Measurements from ENCODE around the gene IL17RD. TPM values are rescaled to one million over a fixed set of nuclear protein-coding genes. Genes with fewer than 3 reads are reported as not detected.

IL17RD gene
- polyA plus RNA-seq, 1 of the 3 experiments (the other 2 are of a cell fraction): 2.4 TPM

DNA sequence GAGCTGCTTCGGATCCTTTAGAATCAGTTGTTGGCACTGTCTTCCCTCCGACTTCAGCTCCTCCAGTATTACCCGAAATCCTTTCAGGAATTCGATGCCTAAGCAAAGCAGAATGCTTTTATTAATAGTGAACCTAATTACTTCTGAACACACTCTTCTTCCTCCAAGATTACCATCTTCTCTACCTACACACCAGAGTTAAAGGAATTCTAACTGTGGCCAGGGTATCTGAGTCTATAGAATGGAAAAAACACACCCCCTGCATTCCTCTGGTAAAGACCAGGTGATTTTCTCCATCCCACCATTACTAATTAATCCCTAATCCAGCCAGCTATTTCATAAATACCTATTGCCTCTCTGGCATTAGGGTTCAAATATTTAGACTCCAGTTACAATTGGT is 54.9 kb downstream of the IL17RD start:
- no peaks in the 10 kb centered on the region for H4K20me1 ChIP-seq (ENCODE audit: insufficient read depth)
- H2AFZ ChIP-seq (ENCODE audit: low read depth): no peak overlapping the region
- H3K4me2 ChIP-seq: no peak overlapping the region
- H3K36me3 ChIP-seq (replicated peaks in 1 of 2; ENCODE audit: control insufficient read depth in 1 of 2, insufficient read depth in 2 of 2, low read length in 1 of 2): peaks cover 0 to 6% of the 10 kb centered on the region in 2 experiments
- TF ChIP-seq, protein P1, sequence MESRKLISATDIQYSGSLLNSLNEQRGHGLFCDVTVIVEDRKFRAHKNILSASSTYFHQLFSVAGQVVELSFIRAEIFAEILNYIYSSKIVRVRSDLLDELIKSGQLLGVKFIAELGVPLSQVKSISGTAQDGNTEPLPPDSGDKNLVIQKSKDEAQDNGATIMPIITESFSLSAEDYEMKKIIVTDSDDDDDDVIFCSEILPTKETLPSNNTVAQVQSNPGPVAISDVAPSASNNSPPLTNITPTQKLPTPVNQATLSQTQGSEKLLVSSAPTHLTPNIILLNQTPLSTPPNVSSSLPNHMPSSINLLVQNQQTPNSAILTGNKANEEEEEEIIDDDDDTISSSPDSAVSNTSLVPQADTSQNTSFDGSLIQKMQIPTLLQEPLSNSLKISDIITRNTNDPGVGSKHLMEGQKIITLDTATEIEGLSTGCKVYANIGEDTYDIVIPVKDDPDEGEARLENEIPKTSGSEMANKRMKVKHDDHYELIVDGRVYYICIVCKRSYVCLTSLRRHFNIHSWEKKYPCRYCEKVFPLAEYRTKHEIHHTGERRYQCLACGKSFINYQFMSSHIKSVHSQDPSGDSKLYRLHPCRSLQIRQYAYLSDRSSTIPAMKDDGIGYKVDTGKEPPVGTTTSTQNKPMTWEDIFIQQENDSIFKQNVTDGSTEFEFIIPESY (IDR thresholded peaks at IDR 0.05; ENCODE audit: borderline replicate concordance, low read depth): no peak
- TF ChIP-seq, protein P2, sequence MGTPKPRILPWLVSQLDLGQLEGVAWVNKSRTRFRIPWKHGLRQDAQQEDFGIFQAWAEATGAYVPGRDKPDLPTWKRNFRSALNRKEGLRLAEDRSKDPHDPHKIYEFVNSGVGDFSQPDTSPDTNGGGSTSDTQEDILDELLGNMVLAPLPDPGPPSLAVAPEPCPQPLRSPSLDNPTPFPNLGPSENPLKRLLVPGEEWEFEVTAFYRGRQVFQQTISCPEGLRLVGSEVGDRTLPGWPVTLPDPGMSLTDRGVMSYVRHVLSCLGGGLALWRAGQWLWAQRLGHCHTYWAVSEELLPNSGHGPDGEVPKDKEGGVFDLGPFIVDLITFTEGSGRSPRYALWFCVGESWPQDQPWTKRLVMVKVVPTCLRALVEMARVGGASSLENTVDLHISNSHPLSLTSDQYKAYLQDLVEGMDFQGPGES (IDR thresholded peaks at IDR 0.05; ENCODE audit: low read depth, low read length): no peak
- no peak for TF ChIP-seq POLR2AphosphoS5 (IDR thresholded peaks at IDR 0.05; ENCODE audit: low read depth, low read length)
- no peak for TF ChIP-seq SIN3A (IDR thresholded peaks at IDR 0.05; ENCODE audit: borderline replicate concordance, low read depth, low read length)
- TF ChIP-seq RXRA (IDR thresholded peaks at IDR 0.05; ENCODE audit: borderline replicate concordance, low read depth): no peak
- TF ChIP-seq, protein P3, sequence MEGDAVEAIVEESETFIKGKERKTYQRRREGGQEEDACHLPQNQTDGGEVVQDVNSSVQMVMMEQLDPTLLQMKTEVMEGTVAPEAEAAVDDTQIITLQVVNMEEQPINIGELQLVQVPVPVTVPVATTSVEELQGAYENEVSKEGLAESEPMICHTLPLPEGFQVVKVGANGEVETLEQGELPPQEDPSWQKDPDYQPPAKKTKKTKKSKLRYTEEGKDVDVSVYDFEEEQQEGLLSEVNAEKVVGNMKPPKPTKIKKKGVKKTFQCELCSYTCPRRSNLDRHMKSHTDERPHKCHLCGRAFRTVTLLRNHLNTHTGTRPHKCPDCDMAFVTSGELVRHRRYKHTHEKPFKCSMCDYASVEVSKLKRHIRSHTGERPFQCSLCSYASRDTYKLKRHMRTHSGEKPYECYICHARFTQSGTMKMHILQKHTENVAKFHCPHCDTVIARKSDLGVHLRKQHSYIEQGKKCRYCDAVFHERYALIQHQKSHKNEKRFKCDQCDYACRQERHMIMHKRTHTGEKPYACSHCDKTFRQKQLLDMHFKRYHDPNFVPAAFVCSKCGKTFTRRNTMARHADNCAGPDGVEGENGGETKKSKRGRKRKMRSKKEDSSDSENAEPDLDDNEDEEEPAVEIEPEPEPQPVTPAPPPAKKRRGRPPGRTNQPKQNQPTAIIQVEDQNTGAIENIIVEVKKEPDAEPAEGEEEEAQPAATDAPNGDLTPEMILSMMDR (IDR thresholded peaks at IDR 0.05): no peak
- no peak for TF ChIP-seq TEAD4 (IDR thresholded peaks at IDR 0.05; ENCODE audit: borderline replicate concordance, insufficient read depth)
- TF ChIP-seq, protein P4, sequence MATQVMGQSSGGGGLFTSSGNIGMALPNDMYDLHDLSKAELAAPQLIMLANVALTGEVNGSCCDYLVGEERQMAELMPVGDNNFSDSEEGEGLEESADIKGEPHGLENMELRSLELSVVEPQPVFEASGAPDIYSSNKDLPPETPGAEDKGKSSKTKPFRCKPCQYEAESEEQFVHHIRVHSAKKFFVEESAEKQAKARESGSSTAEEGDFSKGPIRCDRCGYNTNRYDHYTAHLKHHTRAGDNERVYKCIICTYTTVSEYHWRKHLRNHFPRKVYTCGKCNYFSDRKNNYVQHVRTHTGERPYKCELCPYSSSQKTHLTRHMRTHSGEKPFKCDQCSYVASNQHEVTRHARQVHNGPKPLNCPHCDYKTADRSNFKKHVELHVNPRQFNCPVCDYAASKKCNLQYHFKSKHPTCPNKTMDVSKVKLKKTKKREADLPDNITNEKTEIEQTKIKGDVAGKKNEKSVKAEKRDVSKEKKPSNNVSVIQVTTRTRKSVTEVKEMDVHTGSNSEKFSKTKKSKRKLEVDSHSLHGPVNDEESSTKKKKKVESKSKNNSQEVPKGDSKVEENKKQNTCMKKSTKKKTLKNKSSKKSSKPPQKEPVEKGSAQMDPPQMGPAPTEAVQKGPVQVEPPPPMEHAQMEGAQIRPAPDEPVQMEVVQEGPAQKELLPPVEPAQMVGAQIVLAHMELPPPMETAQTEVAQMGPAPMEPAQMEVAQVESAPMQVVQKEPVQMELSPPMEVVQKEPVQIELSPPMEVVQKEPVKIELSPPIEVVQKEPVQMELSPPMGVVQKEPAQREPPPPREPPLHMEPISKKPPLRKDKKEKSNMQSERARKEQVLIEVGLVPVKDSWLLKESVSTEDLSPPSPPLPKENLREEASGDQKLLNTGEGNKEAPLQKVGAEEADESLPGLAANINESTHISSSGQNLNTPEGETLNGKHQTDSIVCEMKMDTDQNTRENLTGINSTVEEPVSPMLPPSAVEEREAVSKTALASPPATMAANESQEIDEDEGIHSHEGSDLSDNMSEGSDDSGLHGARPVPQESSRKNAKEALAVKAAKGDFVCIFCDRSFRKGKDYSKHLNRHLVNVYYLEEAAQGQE (IDR thresholded peaks at IDR 0.05; ENCODE audit: low read depth, low read length): no peak
- TF ChIP-seq JUND (IDR thresholded peaks at IDR 0.05): no peak
- TF ChIP-seq, protein P5, sequence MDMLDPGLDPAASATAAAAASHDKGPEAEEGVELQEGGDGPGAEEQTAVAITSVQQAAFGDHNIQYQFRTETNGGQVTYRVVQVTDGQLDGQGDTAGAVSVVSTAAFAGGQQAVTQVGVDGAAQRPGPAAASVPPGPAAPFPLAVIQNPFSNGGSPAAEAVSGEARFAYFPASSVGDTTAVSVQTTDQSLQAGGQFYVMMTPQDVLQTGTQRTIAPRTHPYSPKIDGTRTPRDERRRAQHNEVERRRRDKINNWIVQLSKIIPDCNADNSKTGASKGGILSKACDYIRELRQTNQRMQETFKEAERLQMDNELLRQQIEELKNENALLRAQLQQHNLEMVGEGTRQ (IDR thresholded peaks at IDR 0.05; ENCODE audit: borderline replicate concordance, low read depth, low read length): no peak
- no peak for TF ChIP-seq FOSL2 (IDR thresholded peaks at IDR 0.05; ENCODE audit: borderline replicate concordance, low read depth)
- TF ChIP-seq TAF1 (IDR thresholded peaks at IDR 0.05; ENCODE audit: borderline replicate concordance, low read depth, low read length): no peak
- TF ChIP-seq, protein P6, sequence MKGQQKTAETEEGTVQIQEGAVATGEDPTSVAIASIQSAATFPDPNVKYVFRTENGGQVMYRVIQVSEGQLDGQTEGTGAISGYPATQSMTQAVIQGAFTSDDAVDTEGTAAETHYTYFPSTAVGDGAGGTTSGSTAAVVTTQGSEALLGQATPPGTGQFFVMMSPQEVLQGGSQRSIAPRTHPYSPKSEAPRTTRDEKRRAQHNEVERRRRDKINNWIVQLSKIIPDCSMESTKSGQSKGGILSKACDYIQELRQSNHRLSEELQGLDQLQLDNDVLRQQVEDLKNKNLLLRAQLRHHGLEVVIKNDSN (IDR thresholded peaks at IDR 0.05; ENCODE audit: borderline replicate concordance, low read depth): no peak
- TF ChIP-seq TCF12 (IDR thresholded peaks at IDR 0.05): no peak
- no peak for TF ChIP-seq RFX5 (IDR thresholded peaks at IDR 0.05; ENCODE audit: low read length)
- POLR2A ChIA-PET: interaction anchor here (1.1 to 2.5 kb wide), 3 partner anchors 18 to 54 kb away, joined by 3 to 5 read pairs (median 4); no protein-coding TSS in a partner anchor
- no peaks in the 10 kb centered on the region for H3K9me2 ChIP-seq
- 85% methylated on average over 4 of the region's 4 CpGs for WGBS (ENCODE audit: low lambda C conversion rate)
- CTCF ChIA-PET: interaction anchor here (0.7 to 2.9 kb wide), 8 partner anchors 8 to 60 kb away, joined by 3 to 12 read pairs (median 7); no protein-coding TSS in a partner anchor
- DNase-seq: no peak
- no peak overlapping the region for H3K27ac ChIP-seq (ENCODE audit: low read depth in 2 of 2, low read length in 1 of 2)
- no peaks in the 10 kb centered on the region for H3K9me3 ChIP-seq
- H3K9ac ChIP-seq: no peak overlapping the region
- no peaks in the 10 kb centered on the region for H3K79me2 ChIP-seq (ENCODE audit: insufficient read depth)
- H3F3A ChIP-seq (replicated peaks; ENCODE audit: insufficient read depth): no peaks in the 10 kb centered on the region
- no peak overlapping the region for H3K4me3 ChIP-seq (ENCODE audit: low read depth in 2 of 2, low read length in 1 of 2)
- H3K27me3 ChIP-seq (ENCODE audit: insufficient read depth): no peaks in the 10 kb centered on the region
- H3K4me1 ChIP-seq (ENCODE audit: control insufficient read depth in 1 of 2, insufficient read depth in 2 of 2, low read depth in 1 of 2, low read length in 1 of 2): peaks cover 0 to 10% of the 10 kb centered on the region in 2 experiments; a peak in 1 of 4 replicates

All from SK-N-SH (cell line).